ENCODE data around the gene ACAA2.

DNA sequence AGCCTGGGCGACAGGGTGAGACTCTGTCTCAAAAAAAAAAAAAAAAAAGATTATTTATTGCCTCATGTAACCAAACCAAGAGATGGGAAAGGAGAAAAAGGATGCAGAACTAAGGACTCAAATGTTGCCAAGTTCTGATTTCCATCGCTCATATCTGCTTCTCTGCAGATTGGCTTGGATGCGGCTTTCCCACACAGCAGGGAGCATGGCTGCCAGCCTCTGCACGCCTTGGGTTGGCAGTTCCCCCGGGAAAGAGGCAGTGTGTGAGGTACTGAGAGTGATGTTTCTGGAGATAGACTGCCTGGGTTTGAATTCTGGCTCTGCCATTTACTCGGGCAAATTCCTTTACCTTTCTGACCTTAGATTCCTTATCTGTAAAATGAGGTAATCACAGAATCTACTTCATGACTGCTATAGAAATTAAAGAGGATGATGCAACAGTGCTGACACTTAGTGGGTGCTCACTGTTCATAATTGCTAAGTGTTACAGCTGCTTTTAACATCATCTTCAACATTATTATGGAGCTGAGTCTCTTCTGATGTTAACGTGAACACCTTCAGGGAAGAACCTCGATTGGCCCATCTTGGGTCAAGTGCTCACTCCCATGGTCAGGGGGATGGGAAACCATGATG, 68.8 kb downstream of the ACAA2 start:
- TF ChIP-seq POLR2A (IDR thresholded peaks at IDR 0.05; ENCODE audit: low read depth, low read length) = no peak
- TF ChIP-seq TAF1 (IDR thresholded peaks at IDR 0.05; ENCODE audit: borderline replicate concordance, low read depth, low read length) = no peak
- TF ChIP-seq POLR2AphosphoS5 (IDR thresholded peaks at IDR 0.05; ENCODE audit: low read depth, low read length) = no peak

All from GM12892 (cell line).